ENCODE results near the gene HAGHL. TPM values are rescaled to one million over a fixed set of nuclear protein-coding genes. Genes with fewer than 3 reads are reported as not detected.

The HAGHL gene
- total RNA-seq, 1 donor from 2014 or later: 31.7 TPM

DNA sequence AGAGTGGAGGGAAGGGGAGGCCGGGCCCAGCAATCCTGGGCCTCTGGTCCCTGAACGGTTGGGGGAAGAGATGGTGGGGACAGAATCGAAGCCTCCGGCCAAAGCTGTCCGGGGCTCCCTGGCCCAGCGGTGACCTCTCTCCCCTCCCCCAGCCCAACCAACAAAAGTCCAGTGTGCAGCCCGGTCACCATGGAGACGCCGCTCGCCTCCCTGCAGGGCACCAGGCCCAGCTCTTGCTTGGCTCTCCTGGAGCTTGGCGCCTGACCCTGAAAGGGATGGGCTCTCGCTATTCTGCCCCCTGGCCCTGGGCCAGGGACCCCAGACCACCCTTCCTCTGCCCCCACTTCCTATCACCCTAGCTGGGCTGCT is 10.7 kb upstream of the HAGHL start:
- H3K9me3 Mint-ChIP-seq (ENCODE audit: unreplicated experiment): peaks cover 20% of the 10 kb centered on the region
- peaks cover 25% of the 10 kb centered on the region for H3K27me3 Mint-ChIP-seq (ENCODE audit: unreplicated experiment)
- peak overlapping the region; percentile 85 for H3K27ac Mint-ChIP-seq (ENCODE audit: unreplicated experiment)
- peak overlapping the region; percentile 85 for H3K4me3 Mint-ChIP-seq (ENCODE audit: unreplicated experiment)
- TF ChIP-seq, protein P1, sequence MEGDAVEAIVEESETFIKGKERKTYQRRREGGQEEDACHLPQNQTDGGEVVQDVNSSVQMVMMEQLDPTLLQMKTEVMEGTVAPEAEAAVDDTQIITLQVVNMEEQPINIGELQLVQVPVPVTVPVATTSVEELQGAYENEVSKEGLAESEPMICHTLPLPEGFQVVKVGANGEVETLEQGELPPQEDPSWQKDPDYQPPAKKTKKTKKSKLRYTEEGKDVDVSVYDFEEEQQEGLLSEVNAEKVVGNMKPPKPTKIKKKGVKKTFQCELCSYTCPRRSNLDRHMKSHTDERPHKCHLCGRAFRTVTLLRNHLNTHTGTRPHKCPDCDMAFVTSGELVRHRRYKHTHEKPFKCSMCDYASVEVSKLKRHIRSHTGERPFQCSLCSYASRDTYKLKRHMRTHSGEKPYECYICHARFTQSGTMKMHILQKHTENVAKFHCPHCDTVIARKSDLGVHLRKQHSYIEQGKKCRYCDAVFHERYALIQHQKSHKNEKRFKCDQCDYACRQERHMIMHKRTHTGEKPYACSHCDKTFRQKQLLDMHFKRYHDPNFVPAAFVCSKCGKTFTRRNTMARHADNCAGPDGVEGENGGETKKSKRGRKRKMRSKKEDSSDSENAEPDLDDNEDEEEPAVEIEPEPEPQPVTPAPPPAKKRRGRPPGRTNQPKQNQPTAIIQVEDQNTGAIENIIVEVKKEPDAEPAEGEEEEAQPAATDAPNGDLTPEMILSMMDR (IDR thresholded peaks at IDR 0.05; ENCODE audit: partially characterized antibody, unreplicated experiment): no peak
- DNase-seq: peak; percentile 79
- peaks cover 19% of the 10 kb centered on the region for H3K4me1 Mint-ChIP-seq (ENCODE audit: low read depth, unreplicated experiment)
- no peaks in the 10 kb centered on the region for H3K36me3 Mint-ChIP-seq (ENCODE audit: unreplicated experiment)

DNA sequence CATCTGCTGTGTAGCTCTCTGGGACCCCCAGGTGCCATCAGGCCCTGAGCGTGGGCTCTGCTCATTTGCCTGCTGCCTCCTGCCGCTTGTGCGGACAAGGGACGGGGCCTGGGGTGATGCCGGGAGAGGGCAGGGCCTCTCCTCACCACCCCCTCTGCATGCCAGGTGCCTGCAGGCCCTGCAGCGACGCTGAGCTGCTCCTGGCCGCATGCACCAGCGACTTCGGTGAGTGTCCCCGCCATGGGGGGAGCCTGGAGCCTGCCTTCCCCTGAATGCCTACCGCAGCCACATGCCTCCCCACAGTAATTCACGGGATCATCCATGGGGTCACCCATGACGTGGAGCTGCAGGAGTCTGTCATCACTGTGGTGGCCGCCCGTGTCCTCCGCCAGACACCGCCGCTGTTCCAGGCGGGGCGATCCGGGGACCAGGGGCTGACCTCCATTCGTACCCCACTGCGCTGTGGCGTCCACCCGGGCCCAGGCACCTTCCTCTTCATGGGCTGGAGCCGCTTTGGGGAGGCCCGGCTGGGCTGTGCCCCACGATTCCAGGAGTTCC is 10.1 kb upstream of the HAGHL start:
- Mint-ChIP-seq H3K36me3 (ENCODE audit: unreplicated experiment) (no peaks in the 10 kb centered on the region), H3K9me3 (ENCODE audit: unreplicated experiment) (peaks cover 20% of the 10 kb centered on the region), H3K4me1 (ENCODE audit: low read depth, unreplicated experiment) (peaks cover 17% of the 10 kb centered on the region), H3K27me3 (ENCODE audit: unreplicated experiment) (peaks cover 25% of the 10 kb centered on the region), H3K4me3 (ENCODE audit: unreplicated experiment) (peak overlapping the region; percentile 85), H3K27ac (ENCODE audit: unreplicated experiment) (no peak overlapping the region)
- TF ChIP-seq, protein P1 (IDR thresholded peaks at IDR 0.05; ENCODE audit: partially characterized antibody, unreplicated experiment): no peak
- no peak for DNase-seq

DNA sequence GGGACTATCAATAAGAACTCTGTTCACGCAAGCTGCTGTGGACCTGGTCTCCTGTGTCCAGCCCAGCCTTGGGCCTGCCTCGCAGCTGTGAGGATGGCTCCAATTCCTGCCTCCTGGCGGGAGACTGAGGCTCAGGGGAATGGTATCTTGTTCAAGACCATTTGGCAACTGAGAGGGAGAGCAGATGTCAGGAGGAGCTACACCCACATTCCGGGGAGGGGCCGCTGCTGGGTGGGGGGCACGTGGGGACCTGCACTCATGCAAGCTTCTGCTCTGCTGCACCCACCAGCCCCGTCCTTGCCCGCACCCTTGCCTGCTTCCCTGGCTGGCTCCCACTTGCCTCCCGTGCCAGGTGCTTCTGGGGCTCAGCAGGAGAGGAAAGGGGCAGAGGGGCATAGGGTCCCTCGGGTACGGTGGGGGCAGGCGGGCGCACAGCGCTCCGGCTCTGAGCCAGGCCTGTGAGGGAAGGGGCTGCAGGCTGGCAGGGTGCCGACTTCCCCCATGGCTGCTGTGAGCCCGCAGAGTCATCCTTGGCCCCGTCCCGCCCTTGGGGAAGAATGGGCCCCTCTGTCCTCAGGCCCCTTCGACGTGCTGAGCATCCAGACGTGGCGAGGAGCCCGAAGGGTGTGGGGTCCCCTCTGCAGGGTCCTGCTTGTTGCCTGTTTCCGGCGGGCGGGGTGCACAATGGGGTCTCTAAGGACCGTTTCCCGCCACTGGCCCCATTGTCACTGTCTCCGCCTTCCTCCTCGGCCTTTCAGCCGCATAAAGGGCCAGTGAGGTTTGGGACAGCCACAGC is 9.3 kb upstream of the HAGHL start:
- DNase-seq: no peak
- TF ChIP-seq, protein P1 (IDR thresholded peaks at IDR 0.05; ENCODE audit: partially characterized antibody, unreplicated experiment): no peak
- H3K36me3 Mint-ChIP-seq (ENCODE audit: unreplicated experiment): no peaks in the 10 kb centered on the region
- H3K4me1 Mint-ChIP-seq (ENCODE audit: low read depth, unreplicated experiment): peaks cover 15% of the 10 kb centered on the region
- H3K27me3 Mint-ChIP-seq (ENCODE audit: unreplicated experiment): peaks cover 22% of the 10 kb centered on the region
- H3K9me3 Mint-ChIP-seq (ENCODE audit: unreplicated experiment): peaks cover 18% of the 10 kb centered on the region
- H3K4me3 Mint-ChIP-seq (ENCODE audit: unreplicated experiment): peak overlapping the region; percentile 64
- H3K27ac Mint-ChIP-seq (ENCODE audit: unreplicated experiment): peak overlapping the region; percentile 64

DNA sequence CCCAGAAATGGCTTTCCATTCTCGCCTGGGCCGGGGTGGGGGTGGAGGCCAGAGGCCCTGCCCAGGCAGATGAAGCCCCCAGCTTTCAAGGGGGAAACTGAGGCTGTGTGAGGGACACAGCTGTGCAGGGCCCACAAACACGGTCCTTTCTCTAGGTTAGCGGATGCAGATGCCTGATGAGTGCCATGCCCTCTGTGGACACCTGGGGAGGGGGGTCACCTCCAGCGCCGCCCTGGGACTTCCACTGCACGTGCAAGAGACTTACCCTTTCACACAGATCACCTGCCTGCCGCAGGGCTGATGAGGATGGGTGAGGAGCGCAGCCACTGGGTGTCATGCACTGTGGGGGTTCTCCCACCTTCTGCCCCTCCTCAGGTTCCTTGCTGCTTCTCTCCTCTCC is 8.5 kb upstream of the HAGHL start:
- H3K4me1 Mint-ChIP-seq (ENCODE audit: low read depth, unreplicated experiment): peaks cover 14% of the 10 kb centered on the region
- H3K4me3 Mint-ChIP-seq (ENCODE audit: unreplicated experiment): peak overlapping the region; percentile 81
- H3K36me3 Mint-ChIP-seq (ENCODE audit: unreplicated experiment): no peaks in the 10 kb centered on the region
- H3K27me3 Mint-ChIP-seq (ENCODE audit: unreplicated experiment): peaks cover 18% of the 10 kb centered on the region
- DNase-seq: no peak
- peaks cover 14% of the 10 kb centered on the region for H3K9me3 Mint-ChIP-seq (ENCODE audit: unreplicated experiment)
- TF ChIP-seq, protein P1 (IDR thresholded peaks at IDR 0.05; ENCODE audit: partially characterized antibody, unreplicated experiment): no peak
- peak overlapping the region; percentile 99 for H3K27ac Mint-ChIP-seq (ENCODE audit: unreplicated experiment)

DNA sequence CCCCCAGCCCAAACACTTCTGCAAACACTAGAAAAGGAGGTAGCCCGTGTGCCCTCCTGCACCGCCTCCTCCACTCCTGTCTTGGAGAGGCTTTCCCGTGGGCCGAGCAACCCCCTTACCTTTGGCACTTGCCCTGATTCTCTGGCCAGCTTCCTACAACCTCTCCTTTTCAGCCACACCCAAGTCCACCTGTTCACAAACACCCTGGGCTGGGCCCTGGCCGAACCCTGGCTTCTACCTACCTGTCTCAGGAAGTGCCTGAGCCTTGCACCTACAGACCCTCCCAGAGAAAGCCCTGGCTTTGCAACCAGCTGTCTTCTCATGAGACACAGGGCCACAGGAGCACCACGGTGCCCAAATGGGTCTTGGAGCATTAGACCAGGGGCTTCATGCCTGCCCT is 8.0 kb upstream of the HAGHL start:
- Mint-ChIP-seq H3K36me3 (ENCODE audit: unreplicated experiment) (no peaks in the 10 kb centered on the region), H3K27ac (ENCODE audit: unreplicated experiment) (peak overlapping the region; percentile 99), H3K27me3 (ENCODE audit: unreplicated experiment) (peaks cover 15% of the 10 kb centered on the region), H3K9me3 (ENCODE audit: unreplicated experiment) (peaks cover 11% of the 10 kb centered on the region), H3K4me1 (ENCODE audit: low read depth, unreplicated experiment) (peaks cover 14% of the 10 kb centered on the region), H3K4me3 (ENCODE audit: unreplicated experiment) (peak overlapping the region; percentile 81)
- TF ChIP-seq, protein P1 (IDR thresholded peaks at IDR 0.05; ENCODE audit: partially characterized antibody, unreplicated experiment): no peak
- DNase-seq: no peak

All from glutamatergic neuron (in vitro differentiated cells).